ENCODE measurements around the gene NDOR1. TPM values are rescaled to one million over a fixed set of nuclear protein-coding genes. Genes with fewer than 3 reads are reported as not detected.

Gene NDOR1
- total RNA-seq, 1 experiment from 2014 or later = 31.8 TPM

DNA sequence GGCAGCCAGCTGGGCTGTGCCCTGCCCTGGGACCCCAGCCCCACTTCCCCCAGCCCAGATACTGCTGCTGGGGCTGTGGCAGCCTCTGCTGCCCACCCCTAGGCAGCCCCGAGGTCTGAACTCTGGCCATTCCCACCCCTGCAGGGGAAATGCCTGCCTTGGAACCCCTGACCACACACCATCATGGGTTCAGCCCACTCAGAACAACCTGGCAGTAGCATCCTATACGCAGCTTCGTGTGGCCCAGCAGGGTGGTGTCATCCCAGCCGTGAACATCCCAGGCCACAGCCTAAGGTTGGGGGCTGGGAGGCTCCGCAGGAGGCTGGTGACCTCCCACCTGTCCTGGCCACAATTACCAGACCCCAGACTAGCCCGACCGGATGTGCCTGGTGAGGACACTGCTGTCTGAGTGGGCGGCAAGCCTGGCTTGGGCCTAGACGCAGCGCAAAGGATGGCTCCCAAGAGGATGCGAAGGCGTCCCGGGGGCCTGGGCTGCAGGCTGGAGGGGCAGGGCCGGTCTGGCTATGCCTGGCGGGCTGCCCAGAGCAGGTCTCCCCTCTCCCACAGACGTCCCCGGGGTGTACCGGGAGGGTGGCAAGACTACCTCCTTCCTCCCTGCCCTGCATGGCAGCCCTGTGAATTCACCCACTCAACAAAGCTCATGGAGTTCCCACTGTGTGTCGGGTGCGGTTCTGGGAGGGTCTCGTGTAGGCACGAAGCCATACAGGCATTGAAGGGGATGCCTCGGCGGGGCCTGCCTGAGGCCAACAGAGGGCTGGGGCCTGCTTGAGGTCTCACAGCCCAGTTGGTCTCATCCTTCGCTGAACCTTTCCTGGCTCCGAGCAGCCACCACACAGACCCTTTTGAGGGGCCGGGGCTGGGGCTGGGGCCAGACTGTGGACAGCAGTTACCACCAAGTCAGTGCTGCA, 23.7 kb downstream of the NDOR1 start:
- Mint-ChIP-seq H3K27ac (ENCODE audit: unreplicated experiment) (no peak overlapping the region), H3K4me1 (ENCODE audit: low read depth, unreplicated experiment) (peaks cover 13% of the 10 kb centered on the region), H3K36me3 (ENCODE audit: insufficient read depth, unreplicated experiment) (peaks cover 4% of the 10 kb centered on the region), H3K27me3 (ENCODE audit: insufficient read depth, unreplicated experiment) (no peaks in the 10 kb centered on the region), H3K4me3 (ENCODE audit: unreplicated experiment) (no peak overlapping the region), H3K9me3 (ENCODE audit: unreplicated experiment) (no peaks in the 10 kb centered on the region)
- no peaks in the 10 kb centered on the region for H3K9me3 ChIP-seq
- BruUV-seq (replicated peaks) = no TSS peak
- TF ChIP-seq, protein P1, sequence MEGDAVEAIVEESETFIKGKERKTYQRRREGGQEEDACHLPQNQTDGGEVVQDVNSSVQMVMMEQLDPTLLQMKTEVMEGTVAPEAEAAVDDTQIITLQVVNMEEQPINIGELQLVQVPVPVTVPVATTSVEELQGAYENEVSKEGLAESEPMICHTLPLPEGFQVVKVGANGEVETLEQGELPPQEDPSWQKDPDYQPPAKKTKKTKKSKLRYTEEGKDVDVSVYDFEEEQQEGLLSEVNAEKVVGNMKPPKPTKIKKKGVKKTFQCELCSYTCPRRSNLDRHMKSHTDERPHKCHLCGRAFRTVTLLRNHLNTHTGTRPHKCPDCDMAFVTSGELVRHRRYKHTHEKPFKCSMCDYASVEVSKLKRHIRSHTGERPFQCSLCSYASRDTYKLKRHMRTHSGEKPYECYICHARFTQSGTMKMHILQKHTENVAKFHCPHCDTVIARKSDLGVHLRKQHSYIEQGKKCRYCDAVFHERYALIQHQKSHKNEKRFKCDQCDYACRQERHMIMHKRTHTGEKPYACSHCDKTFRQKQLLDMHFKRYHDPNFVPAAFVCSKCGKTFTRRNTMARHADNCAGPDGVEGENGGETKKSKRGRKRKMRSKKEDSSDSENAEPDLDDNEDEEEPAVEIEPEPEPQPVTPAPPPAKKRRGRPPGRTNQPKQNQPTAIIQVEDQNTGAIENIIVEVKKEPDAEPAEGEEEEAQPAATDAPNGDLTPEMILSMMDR (IDR thresholded peaks at IDR 0.05; ENCODE audit: insufficient read depth in 1 of 2, low read depth in 1 of 2, low read length in 1 of 2, severe bottlenecking in 1 of 2, unreplicated experiment in 1 of 2) = no peak
- ChIA-PET POLR2A (interaction anchor here (0.6 to 0.7 kb wide), 2 partner anchors 12 to 59 kb away, joined by 3 to 4 read pairs; partner anchors contain the start of gene TUBB4B), CTCF (interaction anchor here (0.6 to 0.7 kb wide), 2 partner anchors 11 to 180 kb away, joined by 3 to 5 read pairs; no protein-coding TSS in a partner anchor)
- H3K4me3 ChIP-seq (ENCODE audit: low read depth, low read length) = no peak overlapping the region
- no peak for DNase-seq
- intact Hi-C loops (cut with micrococcal nuclease; ENCODE audit: unreplicated experiment) = no loop called here
- H3K4me1 ChIP-seq = peaks cover 38% of the 10 kb centered on the region
- H3K27me3 ChIP-seq (replicated peaks; ENCODE audit: control insufficient read depth, insufficient read depth, low read length) = no peaks in the 10 kb centered on the region
- no peaks in the 10 kb centered on the region for H3K36me3 ChIP-seq (ENCODE audit: control insufficient read depth, insufficient read depth, low read length)

DNA sequence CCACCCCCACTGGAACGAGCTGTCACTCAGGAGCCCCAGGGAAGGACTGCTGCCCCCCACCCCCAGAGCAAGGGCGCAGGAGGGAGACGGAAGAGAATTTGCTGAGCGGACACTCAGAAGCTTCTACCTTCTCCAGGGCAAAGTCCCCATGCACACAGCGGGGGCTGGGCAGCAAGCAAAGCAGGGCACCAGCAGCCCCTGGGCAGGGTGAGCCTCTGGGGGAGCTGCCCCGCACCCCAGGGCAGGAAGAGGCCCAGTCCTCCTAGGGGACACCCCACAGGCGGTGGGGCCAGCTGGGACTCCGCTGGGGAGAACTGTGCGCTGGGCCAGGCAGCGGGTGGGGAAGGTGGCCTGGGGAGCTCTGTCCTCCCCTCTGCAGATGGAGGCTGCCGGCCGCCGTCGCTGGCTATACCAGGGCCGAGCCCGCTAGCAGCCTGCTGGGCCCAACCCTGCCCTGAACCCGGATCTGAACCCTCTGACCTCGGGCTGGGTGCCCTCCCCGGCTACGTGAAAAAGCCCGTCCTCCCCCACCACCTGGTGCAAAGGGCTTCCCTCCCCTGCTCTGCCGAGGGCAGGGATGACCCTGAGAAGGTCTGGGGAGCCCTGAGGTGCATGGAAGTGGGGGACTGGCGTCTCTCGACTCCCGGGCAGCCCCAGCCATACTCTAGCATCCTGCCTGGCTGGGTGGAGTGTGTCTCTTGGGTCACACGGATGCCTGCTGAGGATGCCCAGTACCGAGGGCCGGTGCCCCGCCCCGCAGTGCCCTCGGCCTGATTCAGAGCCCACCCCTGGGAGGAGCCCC, 24.6 kb downstream of the NDOR1 start:
- peaks cover 18% of the 10 kb centered on the region for H3K4me1 Mint-ChIP-seq (ENCODE audit: low read depth, unreplicated experiment)
- intact Hi-C loops (cut with micrococcal nuclease; ENCODE audit: unreplicated experiment) = no loop called here
- H3K36me3 Mint-ChIP-seq (ENCODE audit: insufficient read depth, unreplicated experiment) = peaks cover 9% of the 10 kb centered on the region
- no peak for DNase-seq
- H3K9me3 ChIP-seq = no peaks in the 10 kb centered on the region
- H3K4me3 ChIP-seq (ENCODE audit: low read depth, low read length) = no peak overlapping the region
- no peaks in the 10 kb centered on the region for H3K36me3 ChIP-seq (ENCODE audit: control insufficient read depth, insufficient read depth, low read length)
- H3K27ac Mint-ChIP-seq (ENCODE audit: unreplicated experiment) = no peak overlapping the region
- POLR2A ChIA-PET = interaction anchor here (0.6 to 0.7 kb wide), 2 partner anchors 11 to 60 kb away, joined by 3 to 4 read pairs; partner anchors contain the start of gene TUBB4B
- BruUV-seq (replicated peaks) = no TSS peak
- H3K27me3 ChIP-seq (replicated peaks; ENCODE audit: control insufficient read depth, insufficient read depth, low read length) = no peaks in the 10 kb centered on the region
- TF ChIP-seq, protein P1 (IDR thresholded peaks at IDR 0.05; ENCODE audit: insufficient read depth in 1 of 2, low read depth in 1 of 2, low read length in 1 of 2, severe bottlenecking in 1 of 2, unreplicated experiment in 1 of 2) = no peak
- H3K27me3 Mint-ChIP-seq (ENCODE audit: insufficient read depth, unreplicated experiment) = no peaks in the 10 kb centered on the region
- H3K9me3 Mint-ChIP-seq (ENCODE audit: unreplicated experiment) = no peaks in the 10 kb centered on the region
- CTCF ChIA-PET = interaction anchor here (0.6 to 0.7 kb wide), 2 partner anchors 10 to 181 kb away, joined by 3 to 5 read pairs; no protein-coding TSS in a partner anchor
- H3K4me3 Mint-ChIP-seq (ENCODE audit: unreplicated experiment) = no peak overlapping the region
- peaks cover 38% of the 10 kb centered on the region for H3K4me1 ChIP-seq

All from Caco-2 (cell line).